C4-2B (cell line): ENCODE results near the gene SLC24A4.

Experiments used
- CTCF ChIP-seq: fragments of 450-650 bp; conservative IDR thresholded peaks from 2 replicates; pipeline ENCODE4 v1.5.1; 2017; ENCODE audit warnings: mild to moderate bottlenecking
- ZFX ChIP-seq: fragments of 450-650 bp; IDR thresholded peaks from 2 replicates; pipeline ENCODE4 v1.6.1; 2017

GRCh38 chr14:92443167-92443566 lies 120.2 kb downstream of the SLC24A4 start:
- TF ChIP-seq CTCF (no peak), ZFX (no peak)
